Progenitor cell of endocrine pancreas (in vitro differentiated cells): ENCODE data around the gene HES5. TPM values are rescaled to one million over a fixed set of nuclear protein-coding genes. Genes with fewer than 3 reads are reported as not detected.
A peak's percentile ranks its signal among the peaks of the same experiment; 100 is the strongest.

Source experiments
- DNase-seq: peaks from one replicate; pipeline ENCODE4 v3.0.0; 2021; ENCODE audit warnings: low spot score; ENCODE audit not compliant: unreplicated experiment
- H3K27ac Mint-ChIP-seq: 2 replicates; pipeline ENCODE4 v1.8.0; 2021; ENCODE audit warnings: mild to moderate bottlenecking, moderate library complexity, mixed read lengths
- H3K27me3 Mint-ChIP-seq: 2 replicates; pipeline ENCODE4 v1.8.0; 2021; ENCODE audit warnings: mixed read lengths
- H3K36me3 Mint-ChIP-seq: 2 replicates; pipeline ENCODE4 v1.8.0; 2022; ENCODE audit warnings: mixed read lengths; ENCODE audit not compliant: insufficient read depth
- H3K4me1 Mint-ChIP-seq: 2 replicates; pipeline ENCODE4 v1.8.0; 2021; ENCODE audit warnings: low read depth, mixed read lengths
- H3K4me3 Mint-ChIP-seq: 2 replicates; pipeline ENCODE4 v1.8.0; 2021; ENCODE audit warnings: low read depth, mild to moderate bottlenecking, moderate library complexity, mixed read lengths
- H3K9me3 Mint-ChIP-seq: 2 replicates; pipeline ENCODE4 v1.8.0; 2021; ENCODE audit warnings: low read depth, mixed read lengths
- CTCF ChIP-seq: fragments of 200-600 bp; sonication (generic); IDR thresholded peaks from one replicate; pipeline ENCODE4 v1.5.0; 2021; ENCODE audit warnings: antibody characterized with exemption, mild to moderate bottlenecking; ENCODE audit not compliant: unreplicated experiment
- total RNA-seq: library from RNA; stranded (reverse); gene quantifications from 2 replicates; pipeline ENCODE4 v1.2.1, GENCODE V29; 2021

HES5 gene
- total RNA-seq, 1 donor from 2014 or later, result 0.36 TPM

- Mint-ChIP-seq H3K4me3 (no peak overlapping the region), H3K27ac (no peak overlapping the region), H3K27me3 (peaks cover 7% of the 10 kb centered on the region), H3K36me3 (no peaks in the 10 kb centered on the region), H3K9me3 (no peaks in the 10 kb centered on the region), H3K4me1 (peaks cover 8% of the 10 kb centered on the region)
- no peak for TF ChIP-seq CTCF
- no peak for DNase-seq
These were observed 29.6 kb upstream of the HES5 start for GRCh38 chr1:2559509-2560298.

- no peak overlapping the region for H3K4me3 Mint-ChIP-seq
- TF ChIP-seq CTCF, result no peak
- H3K27ac Mint-ChIP-seq, result no peak overlapping the region
- peaks cover 7% of the 10 kb centered on the region for H3K27me3 Mint-ChIP-seq
- peaks cover 8% of the 10 kb centered on the region for H3K4me1 Mint-ChIP-seq
- H3K36me3 Mint-ChIP-seq, result no peaks in the 10 kb centered on the region
- H3K9me3 Mint-ChIP-seq, result no peaks in the 10 kb centered on the region
- no peak for DNase-seq
These were observed 28.8 kb upstream of the HES5 start for GRCh38 chr1:2558861-2559260.

GRCh38 chr1:2558420-2558819 lies 28.4 kb upstream of the HES5 start:
- Mint-ChIP-seq H3K27ac (no peak overlapping the region), H3K4me3 (no peak overlapping the region), H3K9me3 (no peaks in the 10 kb centered on the region), H3K27me3 (peaks cover 7% of the 10 kb centered on the region), H3K36me3 (no peaks in the 10 kb centered on the region), H3K4me1 (peaks cover 8% of the 10 kb centered on the region)
- DNase-seq, result no peak
- no peak for TF ChIP-seq CTCF

- TF ChIP-seq CTCF, result no peak
- no peaks in the 10 kb centered on the region for H3K36me3 Mint-ChIP-seq
- no peaks in the 10 kb centered on the region for H3K9me3 Mint-ChIP-seq
- H3K4me1 Mint-ChIP-seq, result peaks cover 6% of the 10 kb centered on the region
- peaks cover 7% of the 10 kb centered on the region for H3K27me3 Mint-ChIP-seq
- H3K4me3 Mint-ChIP-seq, result no peak overlapping the region
- H3K27ac Mint-ChIP-seq, result no peak overlapping the region
- no peak for DNase-seq
These were observed 27.7 kb upstream of the HES5 start for GRCh38 chr1:2557482-2558400.

GRCh38 chr1:2556678-2557481 lies 26.8 kb upstream of the HES5 start:
- DNase-seq, result no peak
- no peak overlapping the region for H3K4me3 Mint-ChIP-seq
- H3K9me3 Mint-ChIP-seq, result no peaks in the 10 kb centered on the region
- TF ChIP-seq CTCF, result peak; percentile 34
- H3K27ac Mint-ChIP-seq, result peak overlapping the region; percentile 4
- H3K36me3 Mint-ChIP-seq, result no peaks in the 10 kb centered on the region
- peaks cover 7% of the 10 kb centered on the region for H3K27me3 Mint-ChIP-seq
- H3K4me1 Mint-ChIP-seq, result peaks cover 4% of the 10 kb centered on the region
